Kidney (tissue), 14 donors: ENCODE results near the gene TNS3. TPM values are rescaled to one million over a fixed set of nuclear protein-coding genes. Genes with fewer than 3 reads are reported as not detected.

Experiments
- DNase-seq, 5 donors: peaks; one replicate each; pipeline ENCODE4 v3.0.0-alpha.2; 2013 to 2020
- FAIRE-seq: peaks from 2 replicates; lab custom pipeline; 2012; peaks lifted over from hg19 to GRCh38; lab: Jason Lieb, UNC
- H3K27ac ChIP-seq, 2 donors: one replicate each; pipeline ENCODE4 v1.7.0; 2013; ENCODE audit warnings: low read depth in 2 of 2, low read length in 2 of 2, inconsistent platforms in 1 of 2
- H3K27me3 ChIP-seq: one replicate; pipeline ENCODE4 v1.7.1; 2013; ENCODE audit warnings: low read length, inconsistent platforms; ENCODE audit not compliant: control insufficient read depth, insufficient read depth
- H3K36me3 ChIP-seq, 3 donors: one replicate each; pipeline versions ENCODE4 v1.7.0 to v1.7.1; 2013; ENCODE audit warnings: low read length in 3 of 3, control low read depth in 1 of 3, inconsistent platforms in 1 of 3; ENCODE audit not compliant: insufficient read depth in 3 of 3, control insufficient read depth in 2 of 3
- H3K4me1 ChIP-seq, 3 donors: one replicate each; pipeline versions ENCODE4 v1.7.0 to v1.7.1; 2013; ENCODE audit warnings: low read length in 3 of 3, inconsistent platforms in 1 of 3, low read depth in 1 of 3; ENCODE audit not compliant: control insufficient read depth in 2 of 3, insufficient read depth in 2 of 3
- H3K4me3 ChIP-seq, 3 donors: one replicate each; pipeline versions ENCODE4 v1.7.0 to v1.8.1; 2013; ENCODE audit warnings: low read length in 3 of 3, control low read depth in 1 of 3, inconsistent platforms in 1 of 3
- H3K9ac ChIP-seq, 3 donors: one replicate each; pipeline versions ENCODE4 v1.7.0 to v1.7.1; 2013; ENCODE audit warnings: low read length in 3 of 3, control low read depth in 1 of 3, inconsistent platforms in 1 of 3
- H3K9me3 ChIP-seq, 3 donors: one replicate each; pipeline versions ENCODE4 v1.7.0 to v1.7.1; 2013; ENCODE audit warnings: low read length in 3 of 3, control low read depth in 1 of 3, inconsistent platforms in 1 of 3; ENCODE audit not compliant: control insufficient read depth in 2 of 3, insufficient read depth in 1 of 3
- CTCF ChIP-seq: IDR thresholded peaks from 3 replicates; pipeline ENCODE4 v1.5.1; 2012; ENCODE audit warnings: mild to moderate bottlenecking, moderate library complexity, borderline replicate concordance; ENCODE audit not compliant: insufficient read depth; ENCODE audit errors: extremely low read depth
- intact Hi-C: fragments of 100-400 bp; cut with DNase I; formaldehyde crosslinking; loops from one replicate; pipeline ENCODE4 v1.11.1; 2022
- polyA plus RNA-seq: library from polyadenylated mRNA; stranded (reverse); fragments of 350-450 nt; fragmentation: Illumina TruSeq; extraction: RNeasy Lipid Tissue Mini Kit (QIAGEN cat#74804); gene quantifications from one replicate; pipeline ENCODE4 v1.2.3, GENCODE V29; 2014; ENCODE audit warnings: low read depth, low replicate concordance; ENCODE audit not compliant: insufficient read depth
- total RNA-seq: library from RNA; stranded (reverse); fragmentation: NEBNext Ultra II Directional; extraction: Animal tissue kit (Norgen Biotek cat#: 25700); gene quantifications from one replicate; pipeline ENCODE4 v1.2.1, GENCODE V29; 2021
- donor health status: control.
- donor health status: control.
- donor health status: control.
- donor health status: control.
- donor health status: control.
- donor health status: DM: yes; HTN: yes; CAD: no.
- donor health status: Normal renal cell carcinoma (clear cell type).

The TNS3 gene
- total and polyA plus RNA-seq, 2 donors from 2014 or later: 38.4 to 198 TPM

DNA sequence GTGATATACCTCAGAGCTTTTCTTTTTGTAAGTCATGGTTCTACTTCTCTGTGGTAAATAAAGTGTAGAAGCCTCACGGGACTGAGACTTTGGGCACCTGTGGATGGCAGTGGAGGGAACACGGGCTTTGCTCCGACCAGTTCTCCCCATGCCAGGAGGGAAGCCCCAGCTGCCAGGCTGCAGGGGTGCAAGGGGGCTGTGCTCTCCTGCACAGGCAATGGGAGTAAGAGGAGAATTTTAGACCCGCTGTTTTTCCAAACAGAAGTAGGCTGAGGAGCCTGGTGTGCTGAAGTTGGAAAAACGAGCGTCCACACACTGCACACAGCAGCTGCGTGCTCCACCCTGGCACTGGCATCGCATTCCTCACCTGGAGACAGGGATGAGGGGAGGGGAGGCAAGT lies 282.4 kb downstream of the TNS3 start:
- no peak for FAIRE-seq
- TF ChIP-seq CTCF: no peak
- intact Hi-C loops: no loop called here

DNA sequence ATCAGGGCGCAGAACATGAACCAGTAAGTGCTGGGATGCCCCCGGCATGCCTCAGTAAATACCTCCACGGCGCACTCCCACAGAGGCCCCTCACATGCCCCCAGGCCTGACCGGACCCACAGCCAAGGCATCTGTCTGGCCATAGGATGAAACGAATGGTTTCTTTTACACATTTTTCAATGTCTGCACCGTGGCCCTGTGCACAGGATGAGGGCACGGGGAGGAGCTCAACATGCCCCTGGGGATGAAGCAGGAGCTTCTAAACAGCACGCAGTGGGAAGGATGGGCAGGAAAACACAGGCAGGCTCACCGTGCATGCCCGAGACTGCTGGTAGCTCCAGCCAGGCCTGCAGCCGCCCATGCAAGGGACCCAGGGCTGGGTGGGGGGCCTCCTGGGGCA lies 283.3 kb downstream of the TNS3 start:
- DNase-seq: peak in 2 of 5 donors; percentile 24 to 33
- intact Hi-C loops: no loop called here
- peaks cover 0 to 18% (median 9%) of the 10 kb centered on the region in 3 donors for H3K4me1 ChIP-seq
- FAIRE-seq: no peak
- no peaks in the 10 kb centered on the region for H3K9me3 ChIP-seq
- no peak overlapping the region for H3K9ac ChIP-seq
- peaks cover 5 to 69% (median 41%) of the 10 kb centered on the region in 3 donors for H3K36me3 ChIP-seq
- H3K27me3 ChIP-seq: no peaks in the 10 kb centered on the region
- no peak overlapping the region for H3K4me3 ChIP-seq
- no peak overlapping the region for H3K27ac ChIP-seq
- no peak for TF ChIP-seq CTCF

More for the DNA sequence above, 282.4 kb downstream of the TNS3 start:
- no peaks in the 10 kb centered on the region for H3K27me3 ChIP-seq
- peaks cover 5 to 69% (median 43%) of the 10 kb centered on the region in 3 donors for H3K36me3 ChIP-seq
- H3K4me1 ChIP-seq: peaks cover 0 to 12% (median 6%) of the 10 kb centered on the region in 3 donors
- no peaks in the 10 kb centered on the region for H3K9me3 ChIP-seq
- DNase-seq: no peak
- no peak overlapping the region for H3K27ac ChIP-seq
- H3K4me3 ChIP-seq: no peak overlapping the region
- no peak overlapping the region for H3K9ac ChIP-seq

- H3K27me3 ChIP-seq: no peaks in the 10 kb centered on the region
- FAIRE-seq: no peak
- H3K9ac ChIP-seq: no peak overlapping the region
- no peak for TF ChIP-seq CTCF
- no peaks in the 10 kb centered on the region for H3K9me3 ChIP-seq
- no peak for DNase-seq
- H3K36me3 ChIP-seq: peaks cover 5 to 70% (median 45%) of the 10 kb centered on the region in 3 donors
- H3K4me3 ChIP-seq: no peak overlapping the region
- peaks cover 0 to 18% (median 9%) of the 10 kb centered on the region in 3 donors for H3K4me1 ChIP-seq
- no peak overlapping the region for H3K27ac ChIP-seq
- intact Hi-C loops: no loop called here
These were observed 284.8 kb downstream of the TNS3 start for GRCh38 chr7:47297120-47297519.

GRCh38 chr7:47295606-47296005 lies 286.3 kb downstream of the TNS3 start:
- no peak overlapping the region for H3K4me3 ChIP-seq
- peaks cover 0 to 20% (median 9%) of the 10 kb centered on the region in 3 donors for H3K4me1 ChIP-seq
- peaks cover 7 to 75% (median 44%) of the 10 kb centered on the region in 3 donors for H3K36me3 ChIP-seq
- no peak for DNase-seq
- no peak overlapping the region for H3K9ac ChIP-seq
- H3K9me3 ChIP-seq: no peaks in the 10 kb centered on the region
- TF ChIP-seq CTCF: no peak
- intact Hi-C loops: no loop called here
- H3K27ac ChIP-seq: peak overlapping the region in 1 of 2 donors; percentile 84
- H3K27me3 ChIP-seq: no peaks in the 10 kb centered on the region
- FAIRE-seq: no peak
